Measurements from ENCODE around the gene AVL9.

The AVL9 gene

GRCh38 chr7:32637611-32638010 lies 142.3 kb downstream of the AVL9 start:
- peak; percentile 3 for DNase-seq (ENCODE audit: low spot score)
